SKM-1 treated with dmso at 0.1 percent for 144 hours (cell line): ENCODE data around the gene TRIM8.

ENCODE experiments used
- DNase-seq: peaks from one replicate; lab custom pipeline; 2025; ENCODE audit not compliant: unreplicated experiment; lab: John Stamatoyannopoulos, UW

TRIM8 gene

GRCh38 chr10:102631525-102632393, 12.5 kb upstream of the TRIM8 start:
- DNase-seq: no peak

- DNase-seq: no peak
Measured at GRCh38 chr10:102632394-102633111, 11.7 kb upstream of the TRIM8 start.

- peak; percentile 97 for DNase-seq
Measured at GRCh38 chr10:102633287-102633686, 11.0 kb upstream of the TRIM8 start.

DNA sequence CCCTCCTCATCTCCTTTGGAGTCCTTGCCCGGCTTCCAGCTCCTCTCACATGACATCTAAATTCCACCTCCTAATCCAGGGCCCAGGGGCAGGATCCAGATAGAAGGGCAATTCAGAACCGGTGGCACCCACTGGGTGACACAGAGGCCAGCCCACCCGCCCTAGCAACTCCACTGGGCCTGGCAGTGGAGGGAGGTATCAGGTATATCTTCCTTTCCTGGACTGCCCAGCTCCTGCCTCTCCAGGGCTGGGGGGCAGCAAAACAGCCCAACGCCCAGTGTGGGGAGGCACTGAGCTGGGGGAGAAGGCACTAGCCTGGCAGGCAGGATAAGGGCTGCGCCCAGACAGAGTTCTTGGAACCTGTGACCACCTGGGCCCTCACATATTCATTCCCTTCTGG, 10.4 kb upstream of the TRIM8 start:
- DNase-seq: no peak

- DNase-seq: no peak
Measured at GRCh38 chr10:102634686-102635085, 9.6 kb upstream of the TRIM8 start.

DNA sequence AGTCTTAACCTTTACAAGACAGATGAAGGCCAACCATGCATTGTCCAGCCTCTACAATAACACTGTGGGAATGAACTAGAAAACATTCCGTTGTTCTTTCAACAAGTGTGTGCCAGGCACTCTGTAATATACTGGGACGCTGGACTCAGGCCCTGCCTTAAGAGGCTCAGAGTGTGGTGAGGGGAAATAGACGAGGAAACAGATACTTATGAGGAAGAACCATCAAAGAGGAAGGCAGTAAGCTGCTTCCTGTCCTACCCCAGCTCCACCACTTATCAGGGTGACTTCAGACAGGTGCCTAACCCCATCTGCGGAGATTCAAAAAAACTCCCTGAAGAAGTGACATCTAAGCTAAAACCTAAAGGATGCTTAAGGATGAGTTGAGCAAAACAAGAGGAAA, 8.9 kb upstream of the TRIM8 start:
- peak; percentile 83 for DNase-seq

GRCh38 chr10:102639537-102639936, 4.7 kb upstream of the TRIM8 start:
- DNase-seq: no peak

GRCh38 chr10:102641402-102641801, 2.9 kb upstream of the TRIM8 start:
- DNase-seq: no peak

- DNase-seq: peak; percentile 93
Measured at GRCh38 chr10:102641880-102642735, 2.2 kb upstream of the TRIM8 start.

- no peak for DNase-seq
Measured at GRCh38 chr10:102642736-102643335, 1.4 kb upstream of the TRIM8 start.

DNA sequence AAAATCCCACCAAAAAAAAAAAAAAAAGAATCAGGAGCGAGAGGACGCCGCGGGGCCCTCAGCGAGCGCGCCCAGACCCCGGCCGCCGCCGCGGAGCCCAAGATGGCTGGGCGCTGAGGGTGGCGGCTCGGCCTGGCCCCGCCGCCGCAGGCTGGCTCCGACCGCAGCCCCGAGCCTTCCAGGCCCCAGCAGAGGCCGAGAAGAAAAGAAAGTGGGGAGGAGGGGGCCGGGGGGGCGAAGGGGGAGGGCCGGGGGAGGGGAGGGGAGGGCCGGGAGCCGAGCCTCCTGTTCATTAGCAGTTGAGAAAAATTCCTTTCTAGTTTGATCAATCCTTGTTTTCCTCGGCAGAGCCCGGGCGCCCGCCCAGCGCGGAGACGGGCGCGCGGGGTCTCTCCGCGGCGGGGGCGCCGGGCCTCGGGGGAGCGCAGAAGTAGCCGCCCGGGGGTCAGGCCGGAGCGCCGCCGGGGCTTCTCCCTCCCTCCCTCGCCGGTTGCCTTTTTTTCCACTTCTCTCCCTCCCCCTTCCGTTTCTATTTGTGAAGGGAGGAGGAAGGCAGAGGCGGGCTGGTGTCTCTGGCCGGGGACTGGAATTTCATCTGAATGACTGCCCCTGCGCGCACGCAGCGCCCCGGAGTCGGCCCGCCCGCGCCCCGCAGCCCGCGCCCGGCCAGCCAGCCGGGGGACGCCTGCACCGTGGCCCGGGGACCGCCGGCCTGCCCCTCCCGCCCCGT, 778 bp upstream of the TRIM8 start:
- DNase-seq: peak; percentile 70

DNA sequence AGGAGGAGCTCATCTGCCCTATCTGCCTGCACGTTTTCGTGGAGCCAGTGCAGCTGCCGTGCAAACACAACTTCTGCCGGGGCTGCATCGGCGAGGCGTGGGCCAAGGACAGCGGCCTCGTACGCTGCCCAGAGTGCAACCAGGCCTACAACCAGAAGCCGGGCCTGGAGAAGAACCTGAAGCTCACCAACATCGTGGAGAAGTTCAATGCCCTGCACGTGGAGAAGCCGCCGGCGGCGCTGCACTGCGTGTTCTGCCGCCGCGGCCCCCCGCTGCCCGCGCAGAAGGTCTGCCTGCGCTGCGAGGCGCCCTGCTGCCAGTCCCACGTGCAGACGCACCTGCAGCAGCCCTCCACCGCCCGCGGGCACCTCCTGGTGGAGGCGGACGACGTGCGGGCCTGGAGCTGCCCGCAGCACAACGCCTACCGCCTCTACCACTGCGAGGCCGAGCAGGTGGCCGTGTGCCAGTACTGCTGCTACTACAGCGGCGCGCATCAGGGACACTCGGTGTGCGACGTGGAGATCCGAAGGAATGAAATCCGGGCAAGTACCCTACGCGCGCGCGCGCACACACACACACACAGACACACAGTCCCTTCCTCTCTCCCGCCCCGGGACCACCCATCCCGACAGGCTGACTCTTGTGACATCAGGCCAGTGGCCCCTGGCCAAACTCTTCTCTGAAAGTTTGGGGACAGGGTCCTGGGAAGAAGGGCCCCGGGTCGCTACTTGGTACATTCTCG, 538 bp downstream of the TRIM8 start:
- DNase-seq: peak; percentile 46

- DNase-seq: peak; percentile 73
Measured at GRCh38 chr10:102645388-102645740, 1.1 kb downstream of the TRIM8 start.

GRCh38 chr10:102645741-102646609, 1.7 kb downstream of the TRIM8 start:
- DNase-seq: peak; percentile 95

DNA sequence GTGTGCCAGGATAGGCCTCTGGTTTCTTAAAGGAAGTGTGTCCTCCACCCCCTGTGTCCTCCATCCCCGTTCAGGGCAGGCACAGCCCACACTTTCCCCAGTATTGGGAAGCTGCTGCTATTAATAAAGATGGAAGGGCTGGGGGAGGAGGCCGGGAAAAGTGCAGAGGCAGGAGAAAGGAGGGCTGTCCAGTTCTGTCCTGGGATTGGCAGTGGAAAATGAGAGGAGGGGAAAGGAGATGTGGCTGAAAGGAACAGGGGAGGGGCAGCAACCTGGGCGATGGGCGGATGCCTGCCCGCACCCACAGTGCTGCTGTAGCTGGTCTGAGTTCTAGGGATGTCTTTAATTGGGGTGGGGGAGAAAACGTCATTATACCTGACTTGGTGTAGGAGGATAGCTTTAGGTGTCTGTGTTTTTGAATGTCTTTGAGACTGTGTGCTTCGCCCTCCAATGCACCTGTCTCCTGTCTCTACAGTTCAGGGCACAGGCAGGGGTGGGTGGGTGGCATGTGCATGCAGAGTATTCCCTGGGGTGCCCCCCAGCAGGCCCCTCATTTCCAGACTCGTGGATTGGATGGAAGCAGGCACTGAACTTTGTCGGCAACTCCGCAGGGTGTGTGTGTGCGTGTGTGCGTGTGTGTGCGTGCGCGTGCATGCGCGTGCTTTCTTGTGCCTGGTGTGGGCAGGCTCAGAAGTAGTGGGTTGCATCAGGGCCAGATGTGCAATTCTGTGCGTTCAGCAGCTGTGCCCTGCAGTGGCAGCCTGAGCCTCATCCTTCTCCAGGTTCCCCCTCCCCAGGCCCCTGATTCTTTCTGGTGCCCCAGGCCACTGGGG, 2.5 kb downstream of the TRIM8 start:
- no peak for DNase-seq

GRCh38 chr10:102647443-102648268, 3.4 kb downstream of the TRIM8 start:
- no peak for DNase-seq

GRCh38 chr10:102648269-102648888, 4.1 kb downstream of the TRIM8 start:
- no peak for DNase-seq
